GM12801 (cell line): ENCODE data around the gene DGKB.

Experiments used
- TF ChIP-seq, protein P1 (sequence below): IDR thresholded peaks from one replicate; pipeline ENCODE4 v1.5.1; 2011; ENCODE audit warnings: control low read depth; ENCODE audit not compliant: insufficient read length; ENCODE audit errors: extremely low read depth

The DGKB gene

DNA sequence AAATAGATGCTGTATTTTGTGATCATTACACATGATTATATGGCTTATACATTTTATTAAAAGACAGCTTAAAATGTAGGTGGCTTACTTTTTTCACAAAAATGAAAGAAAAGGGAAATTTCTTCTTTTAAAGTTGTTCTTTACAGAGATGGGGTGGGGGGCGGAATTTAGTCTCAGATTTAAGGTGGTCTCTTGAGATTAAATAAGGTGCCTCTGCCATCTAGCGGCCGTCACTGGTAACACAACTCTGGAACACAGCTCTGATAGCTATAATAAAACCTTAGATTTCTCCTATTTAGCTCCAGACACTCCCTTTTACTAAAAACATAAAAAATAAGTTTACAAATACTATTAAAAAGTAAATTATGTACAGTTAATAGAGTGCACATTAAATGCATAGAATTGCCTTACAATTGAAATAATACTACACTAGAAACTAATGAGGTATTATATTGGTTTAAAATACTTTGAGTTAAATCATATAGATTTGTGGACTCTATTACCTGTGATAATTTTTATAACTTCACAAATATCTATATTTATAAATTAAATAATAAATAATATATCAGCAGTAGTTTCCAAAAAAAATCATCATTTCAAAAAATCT, 210.9 kb downstream of the DGKB start:
- TF ChIP-seq, protein P1, sequence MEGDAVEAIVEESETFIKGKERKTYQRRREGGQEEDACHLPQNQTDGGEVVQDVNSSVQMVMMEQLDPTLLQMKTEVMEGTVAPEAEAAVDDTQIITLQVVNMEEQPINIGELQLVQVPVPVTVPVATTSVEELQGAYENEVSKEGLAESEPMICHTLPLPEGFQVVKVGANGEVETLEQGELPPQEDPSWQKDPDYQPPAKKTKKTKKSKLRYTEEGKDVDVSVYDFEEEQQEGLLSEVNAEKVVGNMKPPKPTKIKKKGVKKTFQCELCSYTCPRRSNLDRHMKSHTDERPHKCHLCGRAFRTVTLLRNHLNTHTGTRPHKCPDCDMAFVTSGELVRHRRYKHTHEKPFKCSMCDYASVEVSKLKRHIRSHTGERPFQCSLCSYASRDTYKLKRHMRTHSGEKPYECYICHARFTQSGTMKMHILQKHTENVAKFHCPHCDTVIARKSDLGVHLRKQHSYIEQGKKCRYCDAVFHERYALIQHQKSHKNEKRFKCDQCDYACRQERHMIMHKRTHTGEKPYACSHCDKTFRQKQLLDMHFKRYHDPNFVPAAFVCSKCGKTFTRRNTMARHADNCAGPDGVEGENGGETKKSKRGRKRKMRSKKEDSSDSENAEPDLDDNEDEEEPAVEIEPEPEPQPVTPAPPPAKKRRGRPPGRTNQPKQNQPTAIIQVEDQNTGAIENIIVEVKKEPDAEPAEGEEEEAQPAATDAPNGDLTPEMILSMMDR = no peak

DNA sequence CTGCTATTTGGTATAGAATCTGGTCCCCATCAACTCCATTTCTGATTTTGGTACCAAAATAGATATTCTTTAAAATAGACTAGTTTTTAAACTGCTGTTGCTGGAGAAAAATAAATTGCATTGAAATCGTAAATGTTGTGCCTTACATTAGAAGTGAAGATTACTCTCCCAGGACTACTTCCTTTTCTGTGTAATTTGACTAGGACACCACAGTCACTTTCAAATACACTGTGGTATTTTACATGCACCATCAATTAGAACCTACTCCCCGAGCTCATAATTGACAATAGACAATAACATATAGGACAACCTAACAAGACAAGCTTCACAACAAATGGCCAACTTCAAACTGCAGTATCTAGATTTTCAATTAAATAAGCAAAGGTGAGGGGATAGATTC, 211.5 kb downstream of the DGKB start:
- TF ChIP-seq, protein P1 = no peak

DNA sequence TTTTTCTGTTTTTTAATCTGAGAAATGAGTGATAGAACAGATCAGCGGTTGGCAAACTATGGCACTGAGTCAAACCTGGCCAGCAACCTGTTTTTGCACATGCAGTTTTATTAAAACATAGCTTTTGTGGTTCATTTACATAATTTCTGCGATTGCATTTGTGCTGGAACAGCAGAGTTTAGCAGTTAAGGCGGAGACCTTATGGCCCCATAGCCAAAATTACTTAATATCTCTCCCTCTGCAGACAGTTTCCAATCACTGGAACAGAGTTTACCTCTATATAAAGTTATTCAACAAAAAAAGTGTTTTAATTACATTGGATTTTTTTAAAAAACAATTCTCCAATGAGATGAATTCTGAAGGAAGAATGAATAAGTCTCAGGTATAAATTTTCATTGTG, 212.1 kb downstream of the DGKB start:
- TF ChIP-seq, protein P1 = no peak

DNA sequence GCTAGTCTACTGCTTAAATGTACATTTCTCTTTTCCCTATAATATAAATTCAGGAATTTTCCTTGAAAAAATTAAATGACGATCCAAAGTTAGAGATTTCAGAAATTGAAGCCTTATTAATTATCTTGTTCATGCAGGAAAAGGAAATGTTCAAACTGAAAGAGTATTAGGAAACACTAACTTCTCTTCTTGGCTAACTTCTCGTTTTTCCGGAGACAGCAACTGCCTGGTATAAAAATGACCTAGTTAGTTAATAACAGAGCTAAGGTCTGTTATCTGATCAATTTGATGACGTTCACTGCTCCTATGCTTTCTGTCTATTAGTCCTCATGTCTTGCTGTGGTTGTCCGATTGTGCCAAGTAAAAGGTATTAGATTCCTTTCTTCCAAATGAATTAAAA, 212.5 kb downstream of the DGKB start:
- TF ChIP-seq, protein P1 = no peak

DNA sequence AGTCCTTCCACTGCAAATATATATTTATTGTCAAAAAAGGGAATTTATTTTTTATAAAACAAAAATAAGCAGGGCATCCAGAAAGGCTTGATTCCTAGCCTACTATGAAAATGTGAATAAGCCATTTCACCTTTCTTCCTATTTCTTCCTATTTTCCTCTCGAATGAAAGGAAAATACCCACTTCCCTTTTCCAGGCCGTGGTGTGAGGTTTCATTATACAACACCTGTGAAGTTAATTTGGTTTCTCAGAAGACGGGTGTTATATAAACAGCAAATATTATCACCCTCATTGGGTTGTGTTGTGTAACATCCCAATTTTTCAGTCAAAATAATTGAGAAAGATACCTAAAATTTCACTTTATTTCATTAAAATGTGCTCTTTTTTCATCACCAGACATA, 214.3 kb downstream of the DGKB start:
- TF ChIP-seq, protein P1 = no peak

DNA sequence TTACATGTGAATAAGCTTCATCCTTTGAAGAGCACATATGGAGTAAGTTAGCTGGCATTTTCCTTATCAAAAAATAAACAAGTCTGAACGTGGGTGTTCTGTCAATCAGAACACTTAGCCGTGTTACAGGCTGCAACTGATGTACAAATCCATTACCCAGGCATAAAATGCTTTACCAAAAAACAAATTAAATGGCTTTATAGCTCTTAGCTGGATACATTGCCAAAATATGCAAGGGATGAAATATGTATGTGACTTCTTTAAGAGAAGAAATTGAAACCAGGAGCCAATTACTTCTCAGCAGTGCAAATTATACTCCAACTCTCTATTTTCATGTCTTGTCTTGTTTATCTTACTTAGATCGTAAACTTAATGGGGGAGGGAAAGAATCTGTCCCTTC, 214.8 kb downstream of the DGKB start:
- TF ChIP-seq, protein P1 = no peak

DNA sequence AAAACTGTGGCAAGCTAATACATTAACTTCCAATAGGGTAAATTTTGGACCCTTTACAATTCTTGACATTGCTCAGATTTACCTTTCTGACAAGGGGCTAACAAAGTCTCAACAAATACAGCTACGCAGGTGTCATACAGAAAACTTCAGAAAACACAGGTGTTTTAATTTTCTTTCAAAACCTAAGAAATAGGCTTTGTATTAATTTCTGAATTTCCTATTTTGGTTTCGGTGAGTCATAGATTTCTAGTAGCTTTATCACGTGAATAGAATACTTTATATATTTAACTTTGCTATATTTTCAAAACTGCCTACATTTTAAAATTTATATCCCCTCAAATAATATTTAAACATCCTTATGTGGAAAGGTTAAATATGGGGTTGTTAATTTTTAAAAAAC, 215.3 kb downstream of the DGKB start:
- TF ChIP-seq, protein P1 = no peak
